Mesendoderm (in vitro differentiated cells): Measurements from ENCODE around the gene SPOUT1.
"Not testable (repeated sequence)": the region's sequence is repeated elsewhere in the genome, so short reads cannot be mapped to it uniquely, and the experiment has no call there.

ENCODE experiments used
- DNase-seq: peaks from one replicate; pipeline ENCODE4 v3.0.0; 2013
- H2AK5ac ChIP-seq: 2 replicates; pipeline ENCODE4 v1.6.1; 2013; ENCODE audit warnings: low read length, inconsistent platforms
- H2BK120ac ChIP-seq: 2 replicates; pipeline ENCODE4 v1.6.1; 2013; ENCODE audit warnings: low read depth, mild to moderate bottlenecking, low read length, moderate library complexity, mixed read lengths
- H2BK15ac ChIP-seq: replicated peaks from 2 replicates; pipeline ENCODE4 v1.6.1; 2013; ENCODE audit warnings: low read depth, mild to moderate bottlenecking, moderate library complexity
- H2BK5ac ChIP-seq: 2 replicates; pipeline ENCODE4 v1.6.1; 2013; ENCODE audit warnings: low read length, inconsistent platforms
- H3K18ac ChIP-seq: 2 replicates; pipeline ENCODE4 v1.6.1; 2013; ENCODE audit warnings: mild to moderate bottlenecking, low read length, mixed read lengths
- H3K23ac ChIP-seq: one replicate; pipeline ENCODE4 v1.6.1; 2013; ENCODE audit warnings: low read length
- H3K27ac ChIP-seq: 2 replicates; pipeline ENCODE4 v1.5.1; 2013; ENCODE audit warnings: low read depth, mild to moderate bottlenecking, inconsistent platforms, low read length, moderate library complexity
- H3K27me3 ChIP-seq: 2 replicates; pipeline ENCODE4 v1.6.1; 2013; ENCODE audit warnings: low read length, control low read depth, mild to moderate bottlenecking, inconsistent platforms; ENCODE audit not compliant: insufficient read depth, poor library complexity
- H3K36me3 ChIP-seq: 2 replicates; pipeline ENCODE4 v1.6.1; 2013; ENCODE audit warnings: low read length, inconsistent platforms; ENCODE audit not compliant: control insufficient read depth, insufficient read depth
- H3K4ac ChIP-seq: one replicate; pipeline ENCODE4 v1.6.1; 2013; ENCODE audit warnings: low read depth, mild to moderate bottlenecking, low read length, moderate library complexity
- H3K4me1 ChIP-seq: 2 replicates; pipeline ENCODE4 v1.6.1; 2013; ENCODE audit warnings: low read depth, low read length, inconsistent platforms; ENCODE audit not compliant: control insufficient read depth
- H3K4me2 ChIP-seq: 2 replicates; pipeline ENCODE4 v1.6.1; 2013; ENCODE audit warnings: low read length
- H3K4me3 ChIP-seq: 2 replicates; pipeline ENCODE4 v1.5.1; 2013; ENCODE audit warnings: mild to moderate bottlenecking, low read length
- H3K56ac ChIP-seq: one replicate; pipeline ENCODE4 v1.6.1; 2013; ENCODE audit warnings: low read length
- H3K79me1 ChIP-seq: 2 replicates; pipeline ENCODE4 v1.6.1; 2013; ENCODE audit warnings: low read length, inconsistent platforms
- H3K79me2 ChIP-seq: 2 replicates; pipeline ENCODE4 v1.6.1; 2013; ENCODE audit warnings: mild to moderate bottlenecking, low read length; ENCODE audit not compliant: control insufficient read depth, insufficient read depth
- H3K9ac ChIP-seq: 2 replicates; pipeline ENCODE4 v1.6.1; 2013; ENCODE audit warnings: low read length, inconsistent platforms
- H4K5ac ChIP-seq: one replicate; pipeline ENCODE4 v1.6.1; 2013; ENCODE audit warnings: low read length
- H4K8ac ChIP-seq: one replicate; pipeline ENCODE4 v1.6.1; 2013; ENCODE audit warnings: low read depth, mild to moderate bottlenecking, control low read depth, low read length, moderate library complexity
- WGBS: extraction: QIAGEN DNeasy Blood & Tissue Kit; methylation state at CpG from one replicate; pipeline ENCODE4 v1.1.7; 2013; ENCODE audit warnings: low lambda C conversion rate, missing lambda C conversion rate; ENCODE audit not compliant: insufficient coverage; ENCODE audit errors: extremely low coverage; 5-methylcytosine and 5-hydroxymethylcytosine counted together

The SPOUT1 gene

GRCh38 chr9:128843171-128843570 is 13.6 kb upstream of the SPOUT1 start:
- not testable (repeated sequence) for H3K4me3 ChIP-seq, H3K18ac ChIP-seq, H3K4ac ChIP-seq, H2AK5ac ChIP-seq, H3K4me2 ChIP-seq, H3K79me1 ChIP-seq, H2BK15ac ChIP-seq, H3K79me2 ChIP-seq, H3K4me1 ChIP-seq, H3K36me3 ChIP-seq, H3K27me3 ChIP-seq, H3K9ac ChIP-seq, H3K56ac ChIP-seq, H4K8ac ChIP-seq, H2BK5ac ChIP-seq, H4K5ac ChIP-seq, DNase-seq, H2BK120ac ChIP-seq, H3K23ac ChIP-seq, H3K27ac ChIP-seq
- no CpG with 5 or more reads among the region's 7 CpGs for WGBS

- Histone ChIP-seq H4K5ac (no peak overlapping the region), H4K8ac (no peak overlapping the region), H3K27ac (no peak overlapping the region), H3K4me1 (no peaks in the 10 kb centered on the region), H2BK15ac (no peak overlapping the region), H2BK5ac (no peak overlapping the region), H3K79me1 (no peaks in the 10 kb centered on the region), H2AK5ac (no peak overlapping the region), H3K23ac (no peak overlapping the region), H3K36me3 (no peaks in the 10 kb centered on the region), H3K9ac (no peak overlapping the region), H3K56ac (no peak overlapping the region), H3K18ac (no peak overlapping the region), H3K4me2 (no peak overlapping the region), H3K4me3 (no peak overlapping the region), H2BK120ac (no peak overlapping the region), H3K27me3 (no peaks in the 10 kb centered on the region), H3K4ac (no peak overlapping the region), H3K79me2 (no peaks in the 10 kb centered on the region)
- WGBS = no CpG with 5 or more reads among the region's 12 CpGs
- DNase-seq = no peak
Measured at GRCh38 chr9:128841694-128842492, 12.3 kb upstream of the SPOUT1 start.

- Histone ChIP-seq H4K8ac (no peak overlapping the region), H3K23ac (no peak overlapping the region), H4K5ac (no peak overlapping the region), H3K18ac (no peak overlapping the region), H3K36me3 (no peaks in the 10 kb centered on the region), H3K4ac (no peak overlapping the region), H3K79me1 (no peaks in the 10 kb centered on the region), H3K56ac (no peak overlapping the region), H2AK5ac (no peak overlapping the region), H3K4me2 (no peak overlapping the region), H2BK5ac (no peak overlapping the region), H3K4me3 (no peak overlapping the region), H3K9ac (no peak overlapping the region), H3K27ac (no peak overlapping the region), H3K27me3 (no peaks in the 10 kb centered on the region), H3K79me2 (no peaks in the 10 kb centered on the region), H3K4me1 (no peaks in the 10 kb centered on the region), H2BK120ac (no peak overlapping the region), H2BK15ac (no peak overlapping the region)
- no peak for DNase-seq
- whole genome bisulfite sequencing = no CpG with 5 or more reads among the region's 1 CpG
Measured at GRCh38 chr9:128840524-128840923, 10.9 kb upstream of the SPOUT1 start.

GRCh38 chr9:128838338-128838737 is 8.7 kb upstream of the SPOUT1 start:
- Histone ChIP-seq H4K5ac (no peak overlapping the region), H2AK5ac (no peak overlapping the region), H2BK15ac (no peak overlapping the region), H3K27ac (no peak overlapping the region), H4K8ac (no peak overlapping the region), H3K4me1 (no peaks in the 10 kb centered on the region), H3K79me1 (no peaks in the 10 kb centered on the region), H2BK120ac (no peak overlapping the region), H3K4me2 (no peak overlapping the region), H3K9ac (no peak overlapping the region), H3K56ac (no peak overlapping the region), H3K4me3 (no peak overlapping the region), H3K27me3 (no peaks in the 10 kb centered on the region), H3K36me3 (no peaks in the 10 kb centered on the region), H3K23ac (no peak overlapping the region), H2BK5ac (no peak overlapping the region), H3K18ac (no peak overlapping the region), H3K4ac (no peak overlapping the region), H3K79me2 (no peaks in the 10 kb centered on the region)
- DNase-seq = no peak
- WGBS = no CpG with 5 or more reads among the region's 3 CpGs

- no peak overlapping the region for H3K27ac ChIP-seq
- no peak overlapping the region for H3K18ac ChIP-seq
- no peak overlapping the region for H3K9ac ChIP-seq
- H3K4me2 ChIP-seq = no peak overlapping the region
- no peaks in the 10 kb centered on the region for H3K27me3 ChIP-seq
- no peak overlapping the region for H4K5ac ChIP-seq
- H3K36me3 ChIP-seq = no peaks in the 10 kb centered on the region
- H3K79me2 ChIP-seq = no peaks in the 10 kb centered on the region
- no CpG with 5 or more reads among the region's 14 CpGs for WGBS
- H4K8ac ChIP-seq = no peak overlapping the region
- H2BK15ac ChIP-seq = no peak overlapping the region
- H3K23ac ChIP-seq = no peak overlapping the region
- H2BK120ac ChIP-seq = no peak overlapping the region
- H3K4ac ChIP-seq = no peak overlapping the region
- no peaks in the 10 kb centered on the region for H3K79me1 ChIP-seq
- no peak overlapping the region for H2BK5ac ChIP-seq
- no peak overlapping the region for H3K56ac ChIP-seq
- no peaks in the 10 kb centered on the region for H3K4me1 ChIP-seq
- DNase-seq = no peak
- no peak overlapping the region for H2AK5ac ChIP-seq
- no peak overlapping the region for H3K4me3 ChIP-seq
Measured at GRCh38 chr9:128836509-128837145, 7.0 kb upstream of the SPOUT1 start.
